HepG2 (cell line): Measurements from ENCODE around the gene ALG9. TPM values are rescaled to one million over a fixed set of nuclear protein-coding genes. Genes with fewer than 3 reads are reported as not detected.

ENCODE experiments used
- ATAC-seq: fragments of 200-7000 bp; cut with Tn5 transposase; 3 replicates; pipeline ENCODE4 v1.9.1; 2020; ENCODE audit warnings: mild to moderate bottlenecking, moderate library complexity
- BruUV-seq: library from RNA; stranded (reverse); fragments of 400-500 nt; replicated peaks from 2 replicates; lab custom pipeline; 2021; lab: Mats Ljungman, UMichigan
- CTCF ChIA-PET: fragments of 300-600 bp; formaldehyde crosslinking; extraction: SDS; loops from one replicate; lab custom pipeline; 2021; ENCODE audit warnings: low total read pairs, inconsistent platforms, low intra/inter-chr PET ratio; lab: Yijun Ruan, JAX
- POLR2A ChIA-PET: fragments of 350-600 bp; sonication (Branson Sonifier 250); formaldehyde crosslinking; loops from one replicate; lab custom pipeline; 2020; ENCODE audit warnings: antibody characterized with exemption, inconsistent platforms; lab: Yijun Ruan, JAX
- DNase-seq: peaks from one replicate; pipeline ENCODE4 v3.0.0-alpha.2; 2015; ENCODE audit warnings: low spot score
- FAIRE-seq: peaks from 3 replicates; lab custom pipeline; 2011; peaks lifted over from hg19 to GRCh38; lab: Jason Lieb, UNC
- H2AFZ ChIP-seq: one replicate; pipeline ENCODE4 v1.6.1; 2011; ENCODE audit warnings: low read length, inconsistent platforms
- H3K27ac ChIP-seq: fragments of 300-600 bp; 3 replicates; pipeline ENCODE4 v1.8.0; 2011; ENCODE audit warnings: mixed run types, mild to moderate bottlenecking, mixed read lengths, low read length, inconsistent platforms; ENCODE audit not compliant: insufficient read depth; ENCODE audit errors: extremely low read length
- H3K27me3 ChIP-seq, 2 experiments: fragments of 200-600 bp in 1 of 2; 2 replicates in 1 of 2; 3 replicates in 1 of 2; pipeline versions ENCODE4 v1.6.0 to v1.8.0; 2011; ENCODE audit warnings: low read length in 2 of 2, mild to moderate bottlenecking in 2 of 2, moderate library complexity in 2 of 2, inconsistent platforms in 1 of 2; ENCODE audit not compliant: insufficient read depth in 2 of 2, control insufficient read depth in 1 of 2
- H3K36me3 ChIP-seq, 2 experiments: fragments of 200-600 bp in 1 of 2; replicated peaks in 1 of 2; 2 replicates in 1 of 2; 3 replicates in 1 of 2; pipeline versions ENCODE4 v1.5.1 to v1.8.0; 2011; ENCODE audit warnings: low read length in 2 of 2, inconsistent platforms in 1 of 2; ENCODE audit not compliant: insufficient read depth in 2 of 2, control insufficient read depth in 1 of 2
- H3K4me1 ChIP-seq: 2 replicates; pipeline ENCODE4 v1.5.1; 2012; ENCODE audit warnings: low read length, inconsistent platforms; ENCODE audit not compliant: insufficient read depth
- H3K4me2 ChIP-seq: 2 replicates; pipeline ENCODE4 v1.6.0; 2011; ENCODE audit warnings: low read depth, low read length, inconsistent platforms
- H3K4me3 ChIP-seq, 3 experiments: fragments of 200-600 bp in 1 of 3; sonication (generic), shearing (Covaris generic) in 1 of 3; replicated peaks in 1 of 3; 2 replicates each; pipeline ENCODE4 v1.5.1; 2011 to 2016; ENCODE audit warnings: low read length in 3 of 3, inconsistent platforms in 2 of 3, low read depth in 2 of 3, mild to moderate bottlenecking in 2 of 3, control low read depth in 1 of 3, mixed read lengths in 1 of 3; ENCODE audit not compliant: insufficient read depth in 1 of 3
- H3K79me2 ChIP-seq: one replicate; pipeline ENCODE4 v1.6.1; 2011; ENCODE audit warnings: low read length, inconsistent platforms; ENCODE audit not compliant: insufficient read depth
- H3K9ac ChIP-seq: 2 replicates; pipeline ENCODE4 v1.6.0; 2011; ENCODE audit warnings: mild to moderate bottlenecking, low read depth, low read length, inconsistent platforms; ENCODE audit not compliant: insufficient read depth
- H3K9me3 ChIP-seq: 2 replicates; pipeline ENCODE4 v1.5.1; 2012; ENCODE audit warnings: mild to moderate bottlenecking, low read length
- H4K20me1 ChIP-seq: 2 replicates; pipeline ENCODE4 v1.6.0; 2011; ENCODE audit warnings: inconsistent platforms, mild to moderate bottlenecking, low read length, moderate library complexity; ENCODE audit not compliant: insufficient read depth
- AHR ChIP-seq: IDR thresholded peaks from 2 replicates; pipeline ENCODE4 v1.6.1; 2018; ENCODE audit warnings: missing genetic modification reagents, missing compliant biosample characterization
- MTERF4 ChIP-seq: sonication (generic); formaldehyde crosslinking; IDR thresholded peaks from 2 replicates; pipeline ENCODE4 v1.8.0; 2023; ENCODE audit warnings: mild to moderate bottlenecking, missing genetic modification reagents
- NPAS2 ChIP-seq: sonication (generic); formaldehyde crosslinking; IDR thresholded peaks from 2 replicates; pipeline ENCODE4 v1.8.0; 2022; ENCODE audit warnings: mild to moderate bottlenecking, missing genetic modification reagents, borderline replicate concordance
- TGIF2 ChIP-seq: IDR thresholded peaks from 2 replicates; pipeline ENCODE4 v1.6.1; 2016; ENCODE audit warnings: control low read depth, missing compliant biosample characterization
- ZHX2 ChIP-seq, 2 experiments: sonication (generic) in 1 of 2; formaldehyde crosslinking in 1 of 2; IDR thresholded peaks; 2 replicates each; pipeline versions ENCODE4 v1.6.1 to v1.9.0; 2014 to 2022; ENCODE audit warnings: antibody characterized with exemption in 1 of 2, borderline replicate concordance in 1 of 2, inconsistent platforms in 1 of 2, low read depth in 1 of 2, missing genetic modification reagents in 1 of 2
- ZNF264 ChIP-seq: sonication (generic); formaldehyde crosslinking; IDR thresholded peaks from 2 replicates; pipeline ENCODE4 v1.4.0; 2020; ENCODE audit warnings: missing genetic modification reagents
- ZNF768 ChIP-seq: sonication (generic); formaldehyde crosslinking; IDR thresholded peaks from 2 replicates; pipeline ENCODE4 v1.4.0; 2020; ENCODE audit warnings: missing genetic modification reagents
- WGBS: methylation state at CpG from one replicate; pipeline ENCODE4 v1.1.6; 2017; ENCODE audit warnings: low lambda C conversion rate; 5-methylcytosine and 5-hydroxymethylcytosine counted together
- in situ Hi-C: cut with HindIII; loops from 2 replicates; pipeline ENCODE4 v1.10.0; 2017; ENCODE audit warnings: low pct_unique_long_range_greater_than_20kb; ENCODE audit not compliant: extremely low pct_ligation_motif_present
- intact Hi-C: fragments of 100-400 bp; cut with micrococcal nuclease; formaldehyde crosslinking; loops from one replicate; pipeline ENCODE4 v1.10.0; 2022; ENCODE audit not compliant: unreplicated experiment
- polyA plus RNA-seq, 8 experiments: library from polyadenylated mRNA; depleted of rRNA in 3 of 8; stranded (reverse) in 7 of 8; unstranded in 1 of 8; fragments of >200 nt; fragmentation: Illumina TruSeq in 4 of 8; extraction: Trizol in 4 of 8; gene quantifications; 2 replicates each; pipeline versions ENCODE4 v1.2.1 to v1.2.3, GENCODE V29; 2011 to 2016; ENCODE audit warnings: low read depth in 4 of 8, missing spikeins in 1 of 8, mixed read lengths in 1 of 8; ENCODE audit not compliant: insufficient read depth in 1 of 8
- total RNA-seq, 5 experiments: library from RNA; depleted of rRNA; stranded (reverse); fragments of >200 nt; fragmentation: Illumina TruSeq; extraction: Trizol; gene quantifications; 2 replicates each; pipeline ENCODE4 v1.2.3, GENCODE V29; 2016; ENCODE audit warnings: low read depth in 1 of 5
- TF ChIP-seq, protein P1 (sequence below): sonication (generic); formaldehyde crosslinking; IDR thresholded peaks from 2 replicates; pipeline ENCODE4 v1.4.0; 2020; ENCODE audit warnings: mild to moderate bottlenecking, low read depth, missing genetic modification reagents
- TF ChIP-seq, protein P2 (sequence below): sonication (generic); formaldehyde crosslinking; IDR thresholded peaks from 2 replicates; pipeline ENCODE4 v1.5.1; 2020; ENCODE audit warnings: missing genetic modification reagents, mild to moderate bottlenecking, borderline replicate concordance
- TF ChIP-seq, protein P3 (sequence below): conservative IDR thresholded peaks from 2 replicates; pipeline ENCODE4 v1.6.1; 2018; ENCODE audit warnings: missing genetic modification reagents
- TF ChIP-seq, protein P4 (sequence below): sonication (generic); formaldehyde crosslinking; IDR thresholded peaks from 2 replicates; pipeline ENCODE4 v1.9.0; 2021; ENCODE audit warnings: missing genetic modification reagents, mild to moderate bottlenecking, borderline replicate concordance

ALG9 gene
- total and polyA plus RNA-seq, 2 of the 13 experiments (the other 11 are each of a cell fraction or from before 2014, with no cell fraction given), result 39.4 to 40.6 TPM

GRCh38 chr11:111823131-111823530 lies 48.2 kb downstream of the ALG9 start:
- in situ Hi-C loops, result no loop called here
- H3K27ac ChIP-seq, result no peak overlapping the region
- DNase-seq (no peak), ATAC-seq (no peak), FAIRE-seq (no peak)
- H3K4me1 ChIP-seq, result peaks cover 17% of the 10 kb centered on the region
- no peaks in the 10 kb centered on the region for H3K9me3 ChIP-seq
- peaks cover 0 to 4% of the 10 kb centered on the region in 2 experiments; a peak in 1 of 5 replicates for H3K36me3 ChIP-seq
- H3K4me3 ChIP-seq, result no peak overlapping the region
- no peak overlapping the region for H3K4me2 ChIP-seq
- H4K20me1 ChIP-seq, result no peaks in the 10 kb centered on the region
- intact Hi-C loops, result no loop called here
- H2AFZ ChIP-seq, result no peak overlapping the region
- no peaks in the 10 kb centered on the region for H3K27me3 ChIP-seq
- ChIA-PET POLR2A (interaction anchor here (0.7 to 0.8 kb wide), 2 partner anchors 11 to 17 kb away, joined by 3 read pairs; no protein-coding TSS in a partner anchor), CTCF (no interaction called here)
- WGBS, result 100% methylated on average over 1 of the region's 1 CpG
- BruUV-seq, result no TSS peak
- H3K9ac ChIP-seq, result no peak overlapping the region
- no peaks in the 10 kb centered on the region for H3K79me2 ChIP-seq
- TF ChIP-seq, protein P1, sequence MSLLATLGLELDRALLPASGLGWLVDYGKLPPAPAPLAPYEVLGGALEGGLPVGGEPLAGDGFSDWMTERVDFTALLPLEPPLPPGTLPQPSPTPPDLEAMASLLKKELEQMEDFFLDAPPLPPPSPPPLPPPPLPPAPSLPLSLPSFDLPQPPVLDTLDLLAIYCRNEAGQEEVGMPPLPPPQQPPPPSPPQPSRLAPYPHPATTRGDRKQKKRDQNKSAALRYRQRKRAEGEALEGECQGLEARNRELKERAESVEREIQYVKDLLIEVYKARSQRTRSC (CRISPR knock-in tag), result no peak
- TF ChIP-seq AHR (CRISPR knock-in tag) (no peak), NPAS2 (no peak), TGIF2 (CRISPR knock-in tag) (no peak), ZHX2 (IDR thresholded peaks at IDR 0.05; ENCODE audit: low read depth) (no peak), ZHX2 (CRISPR knock-in tag; IDR thresholded peaks at IDR 0.05; ENCODE audit: borderline replicate concordance) (no peak), ZNF768 (no peak), ZNF264 (CRISPR knock-in tag) (no peak), MTERF4 (CRISPR knock-in tag) (no peak)
- TF ChIP-seq, protein P2, sequence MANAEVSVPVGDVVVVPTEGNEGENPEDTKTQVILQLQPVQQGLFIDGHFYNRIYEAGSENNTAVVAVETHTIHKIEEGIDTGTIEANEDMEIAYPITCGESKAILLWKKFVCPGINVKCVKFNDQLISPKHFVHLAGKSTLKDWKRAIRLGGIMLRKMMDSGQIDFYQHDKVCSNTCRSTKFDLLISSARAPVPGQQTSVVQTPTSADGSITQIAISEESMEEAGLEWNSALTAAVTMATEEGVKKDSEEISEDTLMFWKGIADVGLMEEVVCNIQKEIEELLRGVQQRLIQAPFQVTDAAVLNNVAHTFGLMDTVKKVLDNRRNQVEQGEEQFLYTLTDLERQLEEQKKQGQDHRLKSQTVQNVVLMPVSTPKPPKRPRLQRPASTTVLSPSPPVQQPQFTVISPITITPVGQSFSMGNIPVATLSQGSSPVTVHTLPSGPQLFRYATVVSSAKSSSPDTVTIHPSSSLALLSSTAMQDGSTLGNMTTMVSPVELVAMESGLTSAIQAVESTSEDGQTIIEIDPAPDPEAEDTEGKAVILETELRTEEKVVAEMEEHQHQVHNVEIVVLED (CRISPR knock-in tag), result no peak
- TF ChIP-seq, protein P3, sequence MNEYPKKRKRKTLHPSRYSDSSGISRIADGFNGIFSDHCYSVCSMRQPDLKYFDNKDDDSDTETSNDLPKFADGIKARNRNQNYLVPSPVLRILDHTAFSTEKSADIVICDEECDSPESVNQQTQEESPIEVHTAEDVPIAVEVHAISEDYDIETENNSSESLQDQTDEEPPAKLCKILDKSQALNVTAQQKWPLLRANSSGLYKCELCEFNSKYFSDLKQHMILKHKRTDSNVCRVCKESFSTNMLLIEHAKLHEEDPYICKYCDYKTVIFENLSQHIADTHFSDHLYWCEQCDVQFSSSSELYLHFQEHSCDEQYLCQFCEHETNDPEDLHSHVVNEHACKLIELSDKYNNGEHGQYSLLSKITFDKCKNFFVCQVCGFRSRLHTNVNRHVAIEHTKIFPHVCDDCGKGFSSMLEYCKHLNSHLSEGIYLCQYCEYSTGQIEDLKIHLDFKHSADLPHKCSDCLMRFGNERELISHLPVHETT, result no peak
- TF ChIP-seq, protein P4, sequence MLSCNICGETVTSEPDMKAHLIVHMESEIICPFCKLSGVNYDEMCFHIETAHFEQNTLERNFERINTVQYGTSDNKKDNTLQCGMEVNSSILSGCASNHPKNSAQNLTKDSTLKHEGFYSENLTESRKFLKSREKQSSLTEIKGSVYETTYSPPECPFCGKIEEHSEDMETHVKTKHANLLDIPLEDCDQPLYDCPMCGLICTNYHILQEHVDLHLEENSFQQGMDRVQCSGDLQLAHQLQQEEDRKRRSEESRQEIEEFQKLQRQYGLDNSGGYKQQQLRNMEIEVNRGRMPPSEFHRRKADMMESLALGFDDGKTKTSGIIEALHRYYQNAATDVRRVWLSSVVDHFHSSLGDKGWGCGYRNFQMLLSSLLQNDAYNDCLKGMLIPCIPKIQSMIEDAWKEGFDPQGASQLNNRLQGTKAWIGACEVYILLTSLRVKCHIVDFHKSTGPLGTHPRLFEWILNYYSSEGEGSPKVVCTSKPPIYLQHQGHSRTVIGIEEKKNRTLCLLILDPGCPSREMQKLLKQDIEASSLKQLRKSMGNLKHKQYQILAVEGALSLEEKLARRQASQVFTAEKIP (CRISPR knock-in tag), result no peak
